GM21723 (cell line): Measurements from ENCODE around the gene ZNF593OS.

ENCODE experiments used
- ATAC-seq: cut with Tn5 transposase; IDR thresholded peaks from one replicate; pipeline ENCODE4 v1.9.1; 2021; ENCODE audit warnings: mild to moderate bottlenecking, moderate library complexity; ENCODE audit not compliant: unreplicated experiment

The ZNF593OS gene

GRCh38 chr1:26184883-26185282 lies 13.3 kb upstream of the ZNF593OS start:
- ATAC-seq, result no peak

- no peak for ATAC-seq
Measured at GRCh38 chr1:26184086-26184485, 12.5 kb upstream of the ZNF593OS start.

GRCh38 chr1:26182383-26182696 lies 10.7 kb upstream of the ZNF593OS start:
- ATAC-seq, result no peak

- ATAC-seq, result no peak
Measured at GRCh38 chr1:26181586-26182382, 10.2 kb upstream of the ZNF593OS start.

GRCh38 chr1:26180010-26180506 lies 8.4 kb upstream of the ZNF593OS start:
- ATAC-seq, result no peak

- no peak for ATAC-seq
Measured at GRCh38 chr1:26177182-26177684, 5.6 kb upstream of the ZNF593OS start, which contains the start of gene CNKSR1. Gene CNKSR1 (plus strand): TSS chr1:26177491. CDS start chr1:26177548, 57 bp downstream.

- ATAC-seq, result no peak
Measured at GRCh38 chr1:26175346-26175745, 3.7 kb upstream of the ZNF593OS start.

GRCh38 chr1:26170472-26170821 lies 1.2 kb downstream of the ZNF593OS start:
- no peak for ATAC-seq

GRCh38 chr1:26169669-26170471 lies 1.8 kb downstream of the ZNF593OS start, which contains the start of gene ZNF593:
Gene ZNF593 (plus strand): TSS chr1:26169908. CDS start chr1:26169984, 76 bp downstream.
- peak; percentile 92 for ATAC-seq

- ATAC-seq, result no peak
Measured at GRCh38 chr1:26169198-26169554, 2.5 kb downstream of the ZNF593OS start.

GRCh38 chr1:26168410-26169197 lies 3.0 kb downstream of the ZNF593OS start, which contains the start of gene C1orf232:
Gene C1orf232 (minus strand): TSS chr1:26168963. CDS start chr1:26168499, 464 bp downstream.
- ATAC-seq, result no peak

GRCh38 chr1:26166719-26167281 lies 4.8 kb downstream of the ZNF593OS start:
- ATAC-seq, result no peak

GRCh38 chr1:26164861-26165842 lies 6.5 kb downstream of the ZNF593OS start:
- ATAC-seq, result no peak

GRCh38 chr1:26164036-26164860 lies 7.4 kb downstream of the ZNF593OS start:
- no peak for ATAC-seq

GRCh38 chr1:26163684-26164035 lies 8.0 kb downstream of the ZNF593OS start:
- ATAC-seq, result no peak

GRCh38 chr1:26162220-26162709 lies 9.4 kb downstream of the ZNF593OS start:
- ATAC-seq, result no peak

GRCh38 chr1:26161415-26162219 lies 10.0 kb downstream of the ZNF593OS start:
- no peak for ATAC-seq
